ENCODE results near the gene BCAT1.
"Not testable (repeated sequence)": the region's sequence is repeated elsewhere in the genome, so short reads cannot be mapped to it uniquely, and the experiment has no call there.

BCAT1 gene

GRCh38 chr12:24814379-24815113 lies 134.4 kb downstream of the BCAT1 start:
- no peak for DNase-seq (ENCODE audit: low read depth)

GRCh38 chr12:24810378-24810777 lies 138.5 kb downstream of the BCAT1 start:
- no peak for DNase-seq (ENCODE audit: low read depth)

GRCh38 chr12:24809306-24809705 lies 139.6 kb downstream of the BCAT1 start:
- DNase-seq (ENCODE audit: low read depth): not testable (repeated sequence)

- DNase-seq (ENCODE audit: low read depth): no peak
These were observed 140.2 kb downstream of the BCAT1 start for GRCh38 chr12:24808651-24809050.

GRCh38 chr12:24806386-24806785 lies 142.5 kb downstream of the BCAT1 start:
- DNase-seq (ENCODE audit: low read depth): no peak

- DNase-seq (ENCODE audit: low read depth): no peak
These were observed 145.3 kb downstream of the BCAT1 start for GRCh38 chr12:24803430-24804245.

- no peak for DNase-seq (ENCODE audit: low read depth)
These were observed 150.6 kb downstream of the BCAT1 start for GRCh38 chr12:24798335-24798734.

GRCh38 chr12:24797901-24798300 lies 151.0 kb downstream of the BCAT1 start:
- no peak for DNase-seq (ENCODE audit: low read depth)

- DNase-seq (ENCODE audit: low read depth): no peak
These were observed 152.0 kb downstream of the BCAT1 start for GRCh38 chr12:24796876-24797275.

GRCh38 chr12:24795699-24796347 lies 153.1 kb downstream of the BCAT1 start:
- no peak for DNase-seq (ENCODE audit: low read depth)

- no peak for DNase-seq (ENCODE audit: low read depth)
These were observed 157.3 kb downstream of the BCAT1 start for GRCh38 chr12:24791622-24792021.

- DNase-seq (ENCODE audit: low read depth): no peak
These were observed 160.0 kb downstream of the BCAT1 start for GRCh38 chr12:24788886-24789285.

- no peak for DNase-seq (ENCODE audit: low read depth)
These were observed 168.1 kb downstream of the BCAT1 start for GRCh38 chr12:24780697-24781368.

GRCh38 chr12:24778486-24779304 lies 170.2 kb downstream of the BCAT1 start:
- DNase-seq (ENCODE audit: low read depth): peak; percentile 72

GRCh38 chr12:24777359-24777758 lies 171.5 kb downstream of the BCAT1 start:
- no peak for DNase-seq (ENCODE audit: low read depth)

- peak; percentile 69 for DNase-seq (ENCODE audit: low read depth)
These were observed 172.0 kb downstream of the BCAT1 start for GRCh38 chr12:24776861-24777260.

GRCh38 chr12:24775073-24775472 lies 173.8 kb downstream of the BCAT1 start:
- DNase-seq (ENCODE audit: low read depth): no peak

- no peak for DNase-seq (ENCODE audit: low read depth)
These were observed 174.9 kb downstream of the BCAT1 start for GRCh38 chr12:24773996-24774395.

GRCh38 chr12:24772813-24773212 lies 176.1 kb downstream of the BCAT1 start:
- peak; percentile 46 for DNase-seq (ENCODE audit: low read depth)

GRCh38 chr12:24770821-24771220 lies 178.1 kb downstream of the BCAT1 start:
- peak; percentile 86 for DNase-seq (ENCODE audit: low read depth)

GRCh38 chr12:24770334-24770733 lies 178.6 kb downstream of the BCAT1 start:
- DNase-seq (ENCODE audit: low read depth): peak; percentile 68

Measured in iris pigment epithelial cell (primary cell).